Karpas-422 (cell line): ENCODE results near the gene AFF4. TPM values are rescaled to one million over a fixed set of nuclear protein-coding genes. Genes with fewer than 3 reads are reported as not detected.

Experiments used
- DNase-seq: peaks from one replicate; pipeline ENCODE4 v3.0.0-alpha.2; 2015
- H2AFZ ChIP-seq: fragments of 200-600 bp; sonication (generic); 2 replicates; pipeline ENCODE4 v1.6.1; 2014; ENCODE audit warnings: antibody characterized with exemption, low read length, mixed read lengths
- H3K27ac ChIP-seq: fragments of 200-600 bp; sonication (generic); 2 replicates; pipeline ENCODE4 v1.5.1; 2014; ENCODE audit warnings: mild to moderate bottlenecking, low read length, moderate library complexity
- H3K27me3 ChIP-seq: fragments of 200-600 bp; sonication (generic); 2 replicates; pipeline ENCODE4 v1.6.1; 2014; ENCODE audit warnings: low read length, mixed read lengths
- H3K36me3 ChIP-seq: fragments of 200-600 bp; sonication (generic); 2 replicates; pipeline ENCODE4 v1.6.1; 2014; ENCODE audit warnings: low read length, mixed read lengths; ENCODE audit not compliant: insufficient read depth
- H3K4me1 ChIP-seq: fragments of 200-600 bp; sonication (generic); 2 replicates; pipeline ENCODE4 v1.6.1; 2014; ENCODE audit warnings: mild to moderate bottlenecking, low read length, mixed read lengths
- H3K4me2 ChIP-seq: fragments of 200-600 bp; sonication (generic); 2 replicates; pipeline ENCODE4 v1.6.1; 2014; ENCODE audit warnings: low read length, low read depth, mild to moderate bottlenecking; ENCODE audit not compliant: poor library complexity, severe bottlenecking
- H3K4me3 ChIP-seq: fragments of 200-600 bp; sonication (generic); 2 replicates; pipeline ENCODE4 v1.5.1; 2014; ENCODE audit warnings: mild to moderate bottlenecking, antibody characterized with exemption, low read length, mixed read lengths
- H3K79me2 ChIP-seq: fragments of 200-600 bp; sonication (generic); 2 replicates; pipeline ENCODE4 v1.6.1; 2014; ENCODE audit warnings: mild to moderate bottlenecking, low read length, mixed read lengths
- H3K9ac ChIP-seq: fragments of 200-600 bp; sonication (generic); 2 replicates; pipeline ENCODE4 v1.6.0; 2014; ENCODE audit warnings: low read length
- H3K9me2 ChIP-seq: fragments of 200-600 bp; sonication (generic), shearing (Covaris generic); replicated peaks from 2 replicates; pipeline ENCODE4 v1.6.0; 2014; ENCODE audit warnings: mild to moderate bottlenecking, low read length, moderate library complexity; ENCODE audit not compliant: insufficient read depth
- H3K9me3 ChIP-seq: fragments of 300-700, 200-600 bp; sonication (generic); 2 replicates; pipeline ENCODE4 v1.6.1; 2014; ENCODE audit warnings: low read length, mixed read lengths
- H4K20me1 ChIP-seq: fragments of 200-600 bp; sonication (generic); 2 replicates; pipeline ENCODE4 v1.6.1; 2014; ENCODE audit warnings: mild to moderate bottlenecking, antibody characterized with exemption, low read length, low read depth; ENCODE audit not compliant: insufficient read depth
- total RNA-seq: library from RNA; depleted of rRNA; stranded (reverse); fragments of >200 nt; shearing (Covaris generic); gene quantifications from 2 replicates; pipeline ENCODE4 v1.2.3, GENCODE V29; 2014; ENCODE audit warnings: low replicate concordance

AFF4 gene
- total RNA-seq, 1 experiment from 2014 or later, result 34.0 TPM

DNA sequence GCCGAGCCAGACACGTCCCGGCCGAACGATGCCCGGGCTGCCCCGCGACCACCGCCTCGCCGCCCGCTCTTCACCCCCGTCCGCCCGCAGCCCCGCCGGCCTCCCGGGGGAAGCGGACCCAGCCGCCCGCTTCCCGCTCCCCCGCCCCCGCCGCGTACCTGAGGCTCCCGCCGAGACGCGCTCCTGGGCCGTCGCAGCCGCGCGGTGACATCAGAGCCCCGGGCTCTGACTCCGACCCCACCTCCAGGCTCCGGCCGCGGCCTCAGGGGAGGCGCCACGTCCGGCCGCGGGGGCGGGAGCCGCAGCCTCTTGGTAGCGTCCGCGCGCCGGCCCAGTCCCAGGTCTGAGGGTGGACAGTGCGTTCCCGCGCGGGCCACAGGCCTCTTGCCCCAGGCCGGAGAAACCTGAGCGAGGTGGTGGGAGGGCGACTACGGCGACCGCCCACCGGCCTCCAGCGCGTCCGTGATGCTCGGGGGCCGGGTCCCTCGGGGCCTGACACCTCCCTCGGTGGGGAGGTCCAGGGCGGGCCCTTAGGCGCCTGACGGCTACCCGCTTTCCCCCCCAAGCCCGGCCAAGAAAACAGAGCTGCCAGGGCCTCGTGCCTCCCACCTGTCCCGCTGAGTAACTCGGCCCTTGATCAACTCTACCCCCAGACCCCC, 132.9 kb downstream of the AFF4 start, which contains the start of gene SHROOM1:
Gene SHROOM1 (minus strand): TSS at position 212 of the 659 bp plus-strand sequence. CDS start 4,507 bp downstream, outside the sequence.
- Histone ChIP-seq H3K36me3 (no peaks in the 10 kb centered on the region), H3K4me1 (peaks cover 8% of the 10 kb centered on the region), H2AFZ (peak within 1 kb of the TSS; percentile 96), H3K9ac (peak within 1 kb of the TSS; percentile 82), H3K79me2 (no peaks in the 10 kb centered on the region), H3K9me3 (no peaks in the 10 kb centered on the region), H3K4me2 (peak within 1 kb of the TSS; percentile 84), H4K20me1 (0 out of 2 replicates have a peak, but pooled peaks cover 3% of the 10 kb centered on the region), H3K9me2 (no peaks in the 10 kb centered on the region), H3K4me3 (peak within 1 kb of the TSS; percentile 85), H3K27me3 (no peaks in the 10 kb centered on the region), H3K27ac (no peak within 1 kb of the TSS)
- peak; percentile 72 for DNase-seq

DNA sequence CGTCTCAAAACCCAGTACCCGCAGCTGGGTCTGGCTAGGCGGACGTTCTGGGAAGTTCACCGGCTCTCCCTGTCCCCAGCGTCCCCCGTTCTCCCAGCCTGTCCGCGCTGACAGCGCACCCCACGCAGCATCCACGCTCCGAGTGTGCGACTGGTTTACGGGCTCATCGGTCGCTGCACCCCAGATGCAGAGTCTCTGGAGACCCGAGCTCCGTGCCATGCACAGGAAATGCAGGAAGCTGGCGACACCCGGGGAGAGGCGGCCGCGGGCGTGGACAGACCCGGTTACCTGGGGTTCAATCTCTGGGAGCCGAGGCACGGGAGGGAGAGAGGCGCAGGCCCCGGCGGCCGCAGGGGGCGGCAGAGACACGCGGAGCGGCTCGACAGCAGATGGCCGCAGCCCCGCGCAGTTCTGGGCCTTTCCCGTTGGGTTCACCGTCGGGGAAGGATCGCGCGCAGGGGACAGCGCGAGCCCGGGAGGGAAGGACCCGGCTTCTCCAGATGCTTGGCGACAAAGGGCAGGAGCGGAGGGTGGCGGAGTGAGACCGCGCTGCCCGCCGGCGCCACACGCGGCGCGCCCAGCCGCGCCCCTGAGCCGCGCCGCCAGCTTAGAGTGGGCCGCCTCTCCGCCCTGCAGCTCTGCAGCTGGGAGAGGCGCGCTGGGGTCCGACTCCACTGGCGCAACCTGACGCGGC, 133.5 kb downstream of the AFF4 start:
- Histone ChIP-seq H3K9ac (peak overlapping the region; percentile 82), H3K9me3 (no peaks in the 10 kb centered on the region), H3K4me1 (peaks cover 8% of the 10 kb centered on the region), H4K20me1 (0 out of 2 replicates have a peak, but pooled peaks cover 3% of the 10 kb centered on the region), H3K27me3 (no peaks in the 10 kb centered on the region), H3K4me2 (peak overlapping the region; percentile 84), H3K4me3 (peak overlapping the region; percentile 85), H3K36me3 (no peaks in the 10 kb centered on the region), H3K79me2 (no peaks in the 10 kb centered on the region), H3K9me2 (no peaks in the 10 kb centered on the region), H2AFZ (peak overlapping the region; percentile 96), H3K27ac (no peak overlapping the region)
- DNase-seq, result peak; percentile 89

DNA sequence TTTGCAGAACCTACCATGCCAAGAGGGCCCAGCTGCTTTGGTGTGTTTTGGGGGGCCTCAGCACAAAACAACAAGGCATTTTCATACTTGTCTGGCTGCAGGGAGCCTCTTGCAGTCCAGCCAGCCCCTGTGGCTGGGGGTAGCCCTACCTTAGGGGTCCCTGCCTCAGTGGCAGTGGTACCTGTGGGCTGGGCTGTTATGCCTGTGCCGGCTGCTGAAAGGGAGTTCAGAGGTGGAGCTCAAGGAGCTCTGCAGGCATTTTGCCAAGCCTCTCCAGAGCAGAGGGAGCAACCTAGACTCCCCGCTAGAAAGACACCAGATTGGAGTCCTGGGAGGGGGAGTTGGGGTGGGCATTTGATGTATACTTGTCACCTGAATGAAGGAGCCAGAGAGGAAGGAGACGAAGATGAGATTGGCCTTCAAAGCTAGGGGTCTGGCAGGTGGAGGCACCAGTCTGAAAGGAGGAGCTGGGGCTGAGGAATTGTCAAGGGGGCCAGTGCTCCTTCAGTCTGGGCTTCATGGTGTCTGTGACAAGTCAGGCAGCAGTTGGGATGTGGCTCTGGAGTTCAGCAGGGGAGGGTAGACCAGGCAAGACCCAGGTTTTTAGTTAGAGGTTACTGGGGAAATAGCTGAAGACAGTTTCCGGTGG, 134.5 kb downstream of the AFF4 start:
- Histone ChIP-seq H3K9me2 (no peaks in the 10 kb centered on the region), H3K9ac (no peak overlapping the region), H3K36me3 (no peaks in the 10 kb centered on the region), H4K20me1 (0 out of 2 replicates have a peak, but pooled peaks cover 3% of the 10 kb centered on the region), H3K4me3 (no peak overlapping the region), H3K79me2 (no peaks in the 10 kb centered on the region), H3K27ac (no peak overlapping the region), H3K4me2 (peak overlapping the region; percentile 84), H2AFZ (no peak overlapping the region), H3K27me3 (no peaks in the 10 kb centered on the region), H3K9me3 (no peaks in the 10 kb centered on the region), H3K4me1 (peaks cover 8% of the 10 kb centered on the region)
- DNase-seq, result no peak

DNA sequence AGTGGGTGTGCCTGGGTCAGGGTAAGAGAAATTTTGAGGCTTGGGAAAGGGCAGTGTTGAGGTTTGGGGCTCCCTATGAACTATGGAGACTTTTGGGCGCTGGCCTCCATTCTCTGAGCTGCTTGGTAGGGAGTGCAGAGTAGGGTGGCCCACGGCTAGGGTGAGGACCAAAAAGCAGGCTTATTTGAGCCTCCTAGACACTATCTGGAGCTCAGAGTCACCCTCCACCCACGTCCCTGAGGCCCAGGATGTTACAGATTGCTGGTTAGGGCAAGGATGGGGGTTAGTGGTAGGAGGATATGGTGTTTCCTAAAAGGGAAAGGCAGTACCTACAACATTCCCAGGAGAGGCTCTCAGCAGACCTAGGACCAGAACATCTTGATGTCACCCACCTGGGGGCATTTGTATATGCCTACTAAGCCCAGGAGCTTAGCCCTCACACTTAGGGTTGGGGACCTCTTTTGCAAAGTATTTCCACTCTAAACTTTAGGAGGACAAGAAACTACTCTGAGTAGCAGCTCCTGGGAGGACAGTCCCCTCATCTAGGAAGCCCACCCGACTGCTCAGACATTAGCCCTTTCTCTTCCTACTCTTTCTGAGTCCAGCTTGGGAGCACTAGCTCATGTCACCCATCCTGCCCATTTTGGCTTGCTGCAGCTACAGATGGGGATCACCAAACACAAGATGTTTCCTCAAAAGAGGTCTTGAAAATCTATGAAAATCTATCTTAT, 135.3 kb downstream of the AFF4 start:
- Histone ChIP-seq H3K9me2 (no peaks in the 10 kb centered on the region), H3K9me3 (no peaks in the 10 kb centered on the region), H3K9ac (no peak overlapping the region), H3K36me3 (no peaks in the 10 kb centered on the region), H3K4me3 (no peak overlapping the region), H4K20me1 (0 out of 2 replicates have a peak, but pooled peaks cover 3% of the 10 kb centered on the region), H3K27ac (no peak overlapping the region), H2AFZ (no peak overlapping the region), H3K79me2 (no peaks in the 10 kb centered on the region), H3K27me3 (no peaks in the 10 kb centered on the region), H3K4me2 (no peak overlapping the region), H3K4me1 (peaks cover 8% of the 10 kb centered on the region)
- no peak for DNase-seq

DNA sequence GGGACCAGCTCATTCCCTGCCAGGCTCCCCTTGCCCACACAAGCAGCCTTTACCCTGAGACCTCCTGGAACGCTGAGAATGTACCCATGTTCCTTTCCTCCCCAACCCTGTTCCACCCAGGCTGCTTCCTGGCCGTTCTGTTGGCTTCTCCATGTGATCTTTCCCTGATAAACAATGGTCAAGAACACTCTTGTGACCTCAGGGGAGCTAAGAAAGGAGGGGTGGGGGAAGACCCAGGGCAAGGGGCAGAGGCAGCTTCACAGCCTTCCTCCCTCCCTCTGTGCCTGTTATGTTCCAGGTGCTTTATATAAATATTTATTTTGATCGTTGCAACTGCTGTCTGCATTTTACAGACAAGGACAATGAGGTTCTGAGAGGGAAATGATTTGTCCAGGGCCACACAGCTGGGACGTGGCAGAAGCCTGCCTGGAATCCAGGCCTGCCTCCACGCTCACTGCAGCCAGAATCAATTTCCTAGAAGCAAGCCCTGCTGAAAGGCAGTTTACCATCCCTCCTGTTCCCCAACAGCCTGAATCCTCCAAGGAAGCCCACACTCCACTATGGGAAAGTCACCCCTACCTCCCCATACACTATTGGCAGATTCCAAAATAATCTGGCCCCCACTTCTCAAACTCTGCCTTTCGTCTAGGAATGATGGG, 136.9 kb downstream of the AFF4 start:
- Histone ChIP-seq H3K27ac (no peak overlapping the region), H2AFZ (no peak overlapping the region), H3K9ac (no peak overlapping the region), H3K36me3 (no peaks in the 10 kb centered on the region), H3K4me3 (no peak overlapping the region), H3K9me2 (no peaks in the 10 kb centered on the region), H3K79me2 (no peaks in the 10 kb centered on the region), H3K4me1 (peaks cover 8% of the 10 kb centered on the region), H3K27me3 (no peaks in the 10 kb centered on the region), H3K9me3 (no peaks in the 10 kb centered on the region), H4K20me1 (0 out of 2 replicates have a peak, but pooled peaks cover 3% of the 10 kb centered on the region), H3K4me2 (no peak overlapping the region)
- no peak for DNase-seq

DNA sequence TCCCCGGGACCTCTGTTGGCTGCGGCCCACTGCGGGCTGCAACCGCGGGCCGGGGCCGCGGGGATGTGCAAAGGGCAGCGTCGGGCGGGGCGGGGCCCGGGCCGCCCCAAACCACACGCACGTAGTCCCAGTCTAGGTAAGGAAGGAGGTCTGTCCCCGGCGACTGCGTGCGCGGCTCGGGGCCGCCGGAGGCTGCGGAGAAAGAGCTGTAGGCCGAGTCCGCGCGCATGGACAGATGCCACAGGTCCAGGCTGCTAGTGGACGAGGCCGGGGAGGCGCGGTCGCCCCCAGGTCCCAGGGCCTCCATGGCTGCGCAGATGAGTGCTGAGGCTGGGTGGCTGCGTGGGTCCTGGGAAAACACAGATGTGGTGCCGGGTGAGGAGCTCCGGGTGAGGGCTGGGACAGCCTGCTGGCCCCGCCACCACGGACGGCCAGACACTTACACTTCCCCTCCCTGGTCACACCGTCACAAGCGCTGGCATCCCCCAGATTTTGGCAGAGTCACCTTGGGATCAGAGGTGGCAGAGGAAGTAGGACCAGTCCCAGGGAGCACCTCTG, 137.5 kb downstream of the AFF4 start:
- no peaks in the 10 kb centered on the region for H3K9me2 ChIP-seq
- no peak overlapping the region for H3K4me2 ChIP-seq
- no peaks in the 10 kb centered on the region for H3K36me3 ChIP-seq
- no peaks in the 10 kb centered on the region for H3K79me2 ChIP-seq
- 0 out of 2 replicates have a peak, but pooled peaks cover 3% of the 10 kb centered on the region for H4K20me1 ChIP-seq
- no peak overlapping the region for H2AFZ ChIP-seq
- H3K9me3 ChIP-seq, result no peaks in the 10 kb centered on the region
- H3K4me3 ChIP-seq, result no peak overlapping the region
- no peak overlapping the region for H3K27ac ChIP-seq
- DNase-seq, result no peak
- H3K4me1 ChIP-seq, result peaks cover 8% of the 10 kb centered on the region
- no peak overlapping the region for H3K9ac ChIP-seq
- H3K27me3 ChIP-seq, result no peaks in the 10 kb centered on the region
